Effector CD8-positive, alpha-beta T cell (primary cell): ENCODE results near the gene LTO1.

Source experiments
- DNase-seq: peaks from one replicate; lab custom pipeline; 2025; lab: John Stamatoyannopoulos, UW

Gene LTO1

DNA sequence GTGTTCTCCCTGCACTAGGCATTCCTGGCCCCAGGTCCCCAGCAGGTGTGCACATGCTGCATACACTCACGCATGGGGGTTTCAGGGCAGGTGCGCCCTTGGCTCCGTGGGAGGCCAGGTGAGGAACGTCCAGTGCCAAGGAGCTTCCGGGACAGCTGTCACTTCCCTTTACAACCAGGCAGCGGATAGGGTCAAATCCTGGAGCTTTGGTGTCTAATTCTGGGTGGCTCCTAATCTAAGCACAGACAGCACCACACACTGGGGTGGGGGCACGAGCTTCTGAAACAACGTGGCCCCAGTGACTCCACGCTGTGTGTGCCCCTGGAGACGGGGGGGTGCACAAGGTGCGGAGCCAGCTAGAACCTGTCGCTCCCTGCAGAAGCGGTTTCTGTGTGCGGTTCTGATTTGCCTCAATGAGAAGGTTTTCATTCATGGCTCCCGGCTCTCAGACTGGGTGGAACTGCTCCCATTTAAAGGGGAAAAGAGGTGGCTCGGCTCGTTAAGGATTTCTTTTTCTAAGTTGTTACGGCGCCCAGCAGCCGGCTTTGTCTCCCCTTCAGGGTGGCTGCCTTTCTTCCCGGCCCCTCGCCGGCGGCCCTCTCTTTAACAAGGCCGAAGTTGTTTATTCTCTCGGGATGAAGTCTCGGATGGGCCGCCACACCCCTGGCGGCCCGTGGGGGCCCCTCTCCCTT, 29.2 kb downstream of the LTO1 start:
- no peak for DNase-seq

DNA sequence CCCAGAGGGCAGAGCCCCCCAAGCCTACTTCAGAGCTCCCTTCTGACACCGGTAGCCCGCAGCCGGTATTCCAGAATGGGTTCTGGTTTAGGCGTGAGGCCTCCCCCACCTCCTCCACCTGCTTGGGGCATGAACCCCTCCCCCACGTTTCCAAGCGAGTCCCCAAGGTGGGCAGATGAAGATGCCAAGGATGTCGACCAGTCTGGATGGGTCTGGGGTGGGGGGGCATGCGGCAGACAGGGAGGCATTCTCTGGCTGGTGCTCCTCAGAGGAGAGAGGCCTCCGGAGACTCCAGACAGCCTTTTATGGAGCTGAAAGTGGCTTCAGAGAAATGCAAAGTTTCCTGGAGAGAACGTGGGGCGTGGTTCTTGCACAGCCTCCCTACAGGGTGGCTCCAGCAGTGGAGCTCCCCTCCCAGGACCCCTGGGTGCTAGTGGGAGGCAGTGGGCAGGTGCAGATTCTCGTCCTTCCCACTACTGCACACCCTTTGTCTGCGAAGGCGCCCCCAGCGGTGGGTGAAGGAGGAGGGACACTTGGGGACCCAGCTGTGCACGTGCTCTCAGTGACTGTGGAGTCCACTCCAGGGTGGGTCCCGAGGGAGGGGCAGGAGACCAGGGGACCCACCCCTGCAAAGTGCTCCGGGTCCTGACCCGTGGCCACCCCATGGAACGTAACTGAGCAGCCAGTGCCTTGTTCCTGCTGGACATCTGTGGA, 30.0 kb downstream of the LTO1 start:
- DNase-seq = no peak

DNA sequence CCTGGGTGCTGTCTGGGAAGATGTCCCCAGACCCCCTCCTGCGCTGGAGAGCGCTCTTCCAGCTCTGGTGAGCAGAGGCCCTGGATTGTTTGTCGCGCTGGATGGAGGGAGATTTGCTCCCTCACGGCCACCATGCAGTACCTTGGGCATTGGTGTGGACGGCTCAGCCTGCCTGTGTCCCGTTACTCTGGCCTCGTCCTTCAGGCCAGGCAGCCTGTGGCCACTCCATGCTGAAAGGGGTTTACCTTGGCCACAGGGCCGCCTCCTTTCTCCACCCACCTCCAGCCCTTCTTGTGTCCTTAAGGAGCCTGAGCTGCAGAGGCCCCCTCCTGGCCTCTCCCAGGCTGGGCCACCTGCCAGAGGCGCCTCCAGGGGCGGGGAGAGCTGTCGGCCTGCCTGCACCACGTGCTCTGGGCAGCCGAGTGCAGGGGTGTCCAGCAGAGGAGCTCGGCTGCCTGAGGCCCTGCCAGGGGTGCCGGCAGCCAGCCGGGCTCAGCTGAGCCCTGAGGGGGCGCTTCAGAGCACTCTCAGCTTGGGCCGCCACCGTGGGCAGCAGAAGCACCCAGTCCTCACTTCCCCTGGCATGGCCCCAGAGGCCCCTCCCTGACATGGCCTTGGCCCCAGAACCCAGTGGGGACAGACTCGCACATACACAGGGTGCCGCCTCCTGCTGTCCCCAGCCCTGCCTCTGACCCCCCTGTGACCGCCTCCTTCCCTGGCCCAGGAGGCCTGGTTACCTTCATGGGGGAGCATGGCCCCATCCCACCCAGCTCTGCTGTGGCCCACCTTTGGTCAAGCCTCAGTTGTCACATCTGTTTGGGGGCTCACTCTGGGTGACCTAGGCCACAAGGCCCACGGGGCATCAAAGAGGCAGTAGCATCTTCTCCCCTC, 30.8 kb downstream of the LTO1 start:
- DNase-seq = no peak

DNA sequence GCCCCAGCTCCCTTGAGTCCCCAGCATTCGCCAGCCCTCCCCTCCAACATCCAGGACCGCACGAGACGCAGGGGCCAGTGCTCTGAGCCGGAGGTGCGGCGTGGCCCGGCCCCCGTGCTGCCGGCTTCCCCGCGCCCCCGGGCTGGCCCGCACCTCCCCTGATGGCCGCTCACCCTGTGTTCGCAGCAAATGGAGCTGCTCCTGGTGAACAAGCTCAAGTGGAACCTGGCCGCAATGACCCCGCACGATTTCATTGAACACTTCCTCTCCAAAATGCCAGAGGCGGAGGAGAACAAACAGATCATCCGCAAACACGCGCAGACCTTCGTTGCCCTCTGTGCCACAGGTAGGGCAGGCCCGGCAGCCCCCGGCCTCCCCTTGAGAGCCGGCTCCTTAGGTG, 31.5 kb downstream of the LTO1 start:
- no peak for DNase-seq

- DNase-seq = peak; percentile 60
Measured at GRCh38 chr11:69642913-69643632, 32.1 kb downstream of the LTO1 start.

- no peak for DNase-seq
Measured at GRCh38 chr11:69642549-69642912, 32.6 kb downstream of the LTO1 start.

GRCh38 chr11:69641681-69642548, 33.2 kb downstream of the LTO1 start:
- DNase-seq = no peak

DNA sequence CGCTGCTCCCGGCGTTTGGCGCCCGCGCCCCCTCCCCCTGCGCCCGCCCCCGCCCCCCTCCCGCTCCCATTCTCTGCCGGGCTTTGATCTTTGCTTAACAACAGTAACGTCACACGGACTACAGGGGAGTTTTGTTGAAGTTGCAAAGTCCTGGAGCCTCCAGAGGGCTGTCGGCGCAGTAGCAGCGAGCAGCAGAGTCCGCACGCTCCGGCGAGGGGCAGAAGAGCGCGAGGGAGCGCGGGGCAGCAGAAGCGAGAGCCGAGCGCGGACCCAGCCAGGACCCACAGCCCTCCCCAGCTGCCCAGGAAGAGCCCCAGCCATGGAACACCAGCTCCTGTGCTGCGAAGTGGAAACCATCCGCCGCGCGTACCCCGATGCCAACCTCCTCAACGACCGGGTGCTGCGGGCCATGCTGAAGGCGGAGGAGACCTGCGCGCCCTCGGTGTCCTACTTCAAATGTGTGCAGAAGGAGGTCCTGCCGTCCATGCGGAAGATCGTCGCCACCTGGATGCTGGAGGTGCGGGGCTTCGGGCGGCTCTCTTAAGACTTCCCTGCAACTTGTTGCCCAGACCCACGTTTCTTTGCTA, 34.1 kb downstream of the LTO1 start, which contains the start of gene CCND1:
Gene CCND1, plus strand, starts transcription at position 162 of the 587 bp plus-strand sequence. Its CDS starts 158 bp downstream, at position 320.
- DNase-seq = no peak

GRCh38 chr11:69640260-69640994, 34.7 kb downstream of the LTO1 start:
- DNase-seq = no peak

GRCh38 chr11:69639831-69640230, 35.3 kb downstream of the LTO1 start:
- no peak for DNase-seq

DNA sequence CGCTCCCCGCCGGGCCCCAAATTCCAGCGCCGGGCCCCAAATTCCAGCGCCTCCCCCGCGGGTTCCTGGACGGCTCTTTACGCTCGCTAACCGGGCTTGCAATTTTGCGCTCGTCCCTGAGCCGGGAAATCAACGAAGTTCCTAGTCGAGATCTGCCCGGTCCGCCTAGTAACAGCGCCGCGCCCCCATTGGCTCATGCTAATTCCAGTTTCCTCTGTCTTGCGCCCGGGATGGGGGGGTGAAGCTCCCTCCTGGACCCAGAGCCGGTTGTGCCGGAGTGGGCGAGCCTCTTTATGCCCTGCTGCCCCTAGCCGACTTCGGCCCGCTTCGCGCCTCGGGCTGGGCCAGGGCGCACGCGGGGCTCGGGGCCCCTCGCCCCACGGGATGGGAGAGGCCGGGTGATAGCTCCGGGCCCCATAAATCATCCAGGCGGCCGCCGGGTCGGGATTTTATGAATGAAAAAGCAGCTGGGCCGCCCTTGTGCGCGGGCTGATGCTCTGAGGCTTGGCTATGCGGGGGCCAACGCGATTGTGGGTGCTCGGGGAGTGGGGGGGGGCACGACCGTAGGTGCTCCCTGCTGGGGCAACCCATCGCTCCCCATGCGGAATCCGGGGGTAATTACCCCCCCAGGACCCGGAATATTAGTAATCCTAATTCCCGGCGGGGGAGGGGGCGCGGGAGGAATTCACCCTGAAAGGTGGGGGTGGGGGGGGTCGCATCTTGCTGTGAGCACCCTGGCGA, 36.0 kb downstream of the LTO1 start:
- DNase-seq = no peak

GRCh38 chr11:69637941-69638871, 36.9 kb downstream of the LTO1 start:
- DNase-seq = no peak

- no peak for DNase-seq
Measured at GRCh38 chr11:69637198-69637940, 37.8 kb downstream of the LTO1 start.

- no peak for DNase-seq
Measured at GRCh38 chr11:69636512-69637197, 38.5 kb downstream of the LTO1 start.

GRCh38 chr11:69635804-69636511, 39.2 kb downstream of the LTO1 start:
- no peak for DNase-seq

GRCh38 chr11:69635195-69635594, 40.0 kb downstream of the LTO1 start:
- no peak for DNase-seq
